Gastroesophageal sphincter (tissue), 4 donors: ENCODE data around the gene GSX1. TPM values are rescaled to one million over a fixed set of nuclear protein-coding genes. Genes with fewer than 3 reads are reported as not detected.

Experiments used
- ATAC-seq: fragments of 150-250 bp; one replicate; pipeline ENCODE4 v1.9.1; 2016; ENCODE audit warnings: mild to moderate bottlenecking, moderate library complexity
- H3K27ac ChIP-seq, 4 donors: fragments of 200-600 bp; sonication (generic) in 3 of 4; 1 replicate in 3 of 4; 2 replicates in 1 of 4; pipeline ENCODE4 v1.5.1; 2016 to 2019
- H3K27me3 ChIP-seq: fragments of 200-600 bp; sonication (generic); one replicate; pipeline ENCODE4 v1.5.1; 2019
- H3K36me3 ChIP-seq, 2 donors: fragments of 200-600 bp; sonication (generic); one replicate each; pipeline ENCODE4 v1.5.1; 2019; ENCODE audit warnings: control low read depth in 1 of 2
- H3K4me1 ChIP-seq, 3 donors: fragments of 200-600 bp; sonication (generic); 1 replicate in 2 of 3; 2 replicates in 1 of 3; pipeline ENCODE4 v1.5.1; 2016 to 2019; ENCODE audit warnings: control low read depth in 2 of 3
- H3K4me3 ChIP-seq, 2 donors: fragments of 200-600 bp; sonication (generic); one replicate each; pipeline ENCODE4 v1.5.1; 2019; ENCODE audit warnings: mild to moderate bottlenecking in 1 of 2, moderate library complexity in 1 of 2
- H3K9me3 ChIP-seq, 3 donors: fragments of 200-600 bp; sonication (generic); one replicate each; pipeline ENCODE4 v1.5.1; 2017 to 2019; ENCODE audit warnings: control low read depth in 2 of 3
- CTCF ChIP-seq, 4 experiments: fragments of 200-600 bp in 2 of 4; fragments of 450-650 bp in 2 of 4; sonication (generic) in 1 of 4; IDR thresholded peaks; one replicate each; pipeline ENCODE4 v1.5.1; 2017 to 2019; ENCODE audit warnings: antibody characterized with exemption in 4 of 4, mild to moderate bottlenecking in 2 of 4, moderate library complexity in 2 of 4
- EP300 ChIP-seq: sonication (generic); formaldehyde crosslinking; IDR thresholded peaks from one replicate; pipeline ENCODE4 v1.6.1; 2017; ENCODE audit warnings: antibody characterized with exemption, mild to moderate bottlenecking
- POLR2A ChIP-seq, 2 donors: fragments of 450-650 bp; IDR thresholded peaks; one replicate each; pipeline ENCODE4 v1.6.1; 2017; ENCODE audit warnings: antibody characterized with exemption in 2 of 2, mild to moderate bottlenecking in 2 of 2, moderate library complexity in 1 of 2
- POLR2AphosphoS5 ChIP-seq: sonication (generic); formaldehyde crosslinking; IDR thresholded peaks from one replicate; pipeline ENCODE4 v1.6.1; 2017; ENCODE audit warnings: antibody characterized with exemption
- WGBS, 2 donors: methylation state at CpG; one replicate each; pipeline ENCODE4 v1.1.5; 2018; ENCODE audit warnings: low coverage in 1 of 2; 5-methylcytosine and 5-hydroxymethylcytosine counted together
- total RNA-seq, 4 donors: library from RNA; depleted of rRNA; stranded (reverse); fragments of >200 nt; gene quantifications; one replicate each; pipeline ENCODE4 v1.1.0, GENCODE V29; 2016

Gene GSX1
- total RNA-seq, 4 donors from 2014 or later: not detected

- TF ChIP-seq POLR2AphosphoS5: no peak
- TF ChIP-seq EP300: no peak
- TF ChIP-seq POLR2A (IDR thresholded peaks at IDR 0.05): no peak
- TF ChIP-seq CTCF (IDR thresholded peaks at IDR 0.05): no peak
- H3K36me3 ChIP-seq: no peaks in the 10 kb centered on the region
- no peak overlapping the region for H3K27ac ChIP-seq
- no peaks in the 10 kb centered on the region for H3K4me1 ChIP-seq
- H3K4me3 ChIP-seq: no peak overlapping the region
- peaks cover 61% of the 10 kb centered on the region for H3K27me3 ChIP-seq
- 45 to 66% methylated on average over 4 to 9 of the region's 9 CpGs for WGBS, 2 donors
- ATAC-seq: no peak
- no peaks in the 10 kb centered on the region for H3K9me3 ChIP-seq
Observed at GRCh38 chr13:27765650-27766049, 26.6 kb upstream of the GSX1 start.

- no peak overlapping the region for H3K4me3 ChIP-seq
- no peak for ATAC-seq
- peaks cover 57% of the 10 kb centered on the region for H3K27me3 ChIP-seq
- H3K4me1 ChIP-seq: no peaks in the 10 kb centered on the region
- H3K27ac ChIP-seq: no peak overlapping the region
- 19 to 66% methylated on average over 3 of the region's 3 CpGs for WGBS, 2 donors
- no peak for TF ChIP-seq CTCF (IDR thresholded peaks at IDR 0.05)
- no peak for TF ChIP-seq POLR2AphosphoS5
- no peak for TF ChIP-seq POLR2A (IDR thresholded peaks at IDR 0.05)
- TF ChIP-seq EP300: no peak
- no peaks in the 10 kb centered on the region for H3K9me3 ChIP-seq
- H3K36me3 ChIP-seq: no peaks in the 10 kb centered on the region
Observed at GRCh38 chr13:27770809-27771208, 21.5 kb upstream of the GSX1 start.

- H3K36me3 ChIP-seq: no peaks in the 10 kb centered on the region
- TF ChIP-seq CTCF (IDR thresholded peaks at IDR 0.05) (no peak), POLR2AphosphoS5 (no peak), POLR2A (IDR thresholded peaks at IDR 0.05) (no peak)
- no peaks in the 10 kb centered on the region for H3K4me1 ChIP-seq
- H3K9me3 ChIP-seq: no peaks in the 10 kb centered on the region
- peaks cover 72% of the 10 kb centered on the region for H3K27me3 ChIP-seq
- 34 to 47% methylated on average over 3 to 4 of the region's 14 CpGs for WGBS, 2 donors
- ATAC-seq: no peak
- H3K27ac ChIP-seq: no peak overlapping the region
- no peak overlapping the region for H3K4me3 ChIP-seq
Observed at GRCh38 chr13:27772651-27773425, 19.4 kb upstream of the GSX1 start.

- 70 to 86% methylated on average over 2 to 7 of the region's 8 CpGs for WGBS, 2 donors
- H3K27me3 ChIP-seq: peaks cover 77% of the 10 kb centered on the region
- H3K4me3 ChIP-seq: no peak overlapping the region
- H3K4me1 ChIP-seq: no peaks in the 10 kb centered on the region
- H3K9me3 ChIP-seq: no peaks in the 10 kb centered on the region
- no peaks in the 10 kb centered on the region for H3K36me3 ChIP-seq
- no peak for TF ChIP-seq EP300
- no peak for ATAC-seq
- H3K27ac ChIP-seq: no peak overlapping the region
Observed at GRCh38 chr13:27774169-27774568, 18.1 kb upstream of the GSX1 start.

- no peaks in the 10 kb centered on the region for H3K9me3 ChIP-seq
- ATAC-seq: no peak
- no peak overlapping the region for H3K4me3 ChIP-seq
- no peaks in the 10 kb centered on the region for H3K36me3 ChIP-seq
- no peaks in the 10 kb centered on the region for H3K4me1 ChIP-seq
- TF ChIP-seq EP300 (no peak), CTCF (IDR thresholded peaks at IDR 0.05) (no peak), POLR2A (IDR thresholded peaks at IDR 0.05) (no peak), POLR2AphosphoS5 (no peak)
- peaks cover 77% of the 10 kb centered on the region for H3K27me3 ChIP-seq
- 71 to 93% methylated on average over 1 to 2 of the region's 2 CpGs for WGBS, 2 donors
- H3K27ac ChIP-seq: no peak overlapping the region
Observed at GRCh38 chr13:27774651-27775050, 17.6 kb upstream of the GSX1 start.
